Esophagus squamous epithelium (tissue), 4 donors: ENCODE data around the gene SLC25A13.

ENCODE experiments used
- CTCF ChIP-seq, 6 experiments: fragments of 450-650 bp in 4 of 6; fragments of 200-600 bp in 2 of 6; sonication (generic) in 2 of 6; IDR thresholded peaks; one replicate each; pipeline ENCODE4 v1.5.1; 2016 to 2019; ENCODE audit warnings: antibody characterized with exemption in 6 of 6, mild to moderate bottlenecking in 4 of 6, moderate library complexity in 4 of 6
- POLR2A ChIP-seq, 4 donors: fragments of 450-650 bp; IDR thresholded peaks; one replicate each; pipeline ENCODE4 v1.6.1; 2017; ENCODE audit warnings: antibody characterized with exemption in 4 of 4, mild to moderate bottlenecking in 4 of 4, moderate library complexity in 3 of 4

DNA sequence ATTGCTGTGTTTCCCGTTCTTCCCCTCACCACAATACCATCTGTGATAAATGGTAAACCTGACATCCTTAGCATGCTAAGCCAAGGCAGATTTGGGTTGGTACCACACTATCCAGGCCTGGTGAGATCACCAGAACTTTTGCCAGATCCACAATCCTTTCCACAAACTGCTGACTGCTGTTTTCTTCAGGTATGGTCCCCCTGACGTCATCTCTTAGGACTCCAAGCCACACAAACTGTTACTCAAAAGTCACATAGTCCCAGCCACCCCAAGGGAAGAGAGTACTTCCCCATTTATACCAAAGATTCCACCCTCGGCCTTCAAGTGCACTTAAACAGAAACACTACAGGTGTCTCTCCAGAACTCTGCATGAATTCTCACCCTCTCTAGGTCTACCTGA lies 34.8 kb downstream of the SLC25A13 start:
- TF ChIP-seq CTCF (IDR thresholded peaks at IDR 0.05) (no peak), POLR2A (IDR thresholded peaks at IDR 0.05) (no peak)
